ENCODE measurements around the gene SLC29A3. TPM values are rescaled to one million over a fixed set of nuclear protein-coding genes. Genes with fewer than 3 reads are reported as not detected.

The SLC29A3 gene
- total RNA-seq, 1 experiment from 2014 or later = 4.4 TPM

- Histone ChIP-seq H3K4me3 (ENCODE audit: low read length) (no peak overlapping the region), H3K36me3 (ENCODE audit: low read depth, low read length) (no peaks in the 10 kb centered on the region), H3F3A (ENCODE audit: low read length, unreplicated experiment) (no peaks in the 10 kb centered on the region), H3K27me3 (ENCODE audit: low read length) (no peaks in the 10 kb centered on the region), H3K4me1 (ENCODE audit: insufficient read depth, low read length) (no peaks in the 10 kb centered on the region), H3K9me2 (replicated peaks; ENCODE audit: low read length) (no peaks in the 10 kb centered on the region), H3K4me2 (ENCODE audit: low read length) (no peak overlapping the region), H3K27ac (ENCODE audit: low read length) (no peak overlapping the region), H3K79me2 (ENCODE audit: low read length) (no peaks in the 10 kb centered on the region), H3K9me3 (ENCODE audit: low read length) (no peaks in the 10 kb centered on the region), H3K9ac (ENCODE audit: low read length) (no peak overlapping the region), H2AFZ (ENCODE audit: low read length) (no peak overlapping the region), H4K20me1 (ENCODE audit: low read length) (no peaks in the 10 kb centered on the region)
- CTCF ChIA-PET = no interaction called here
- ATAC-seq (no peak), DNase-seq (no peak)
- intact Hi-C loops (cut with micrococcal nuclease) = loop anchor here (5.0 kb wide), 1 partner anchor 356 kb away; no protein-coding TSS in a partner anchor
- TF ChIP-seq CTCF (conservative IDR thresholded peaks at IDR 0.05; ENCODE audit: low read depth, low read length) = no peak
- no peak for TF ChIP-seq EZH2 (IDR thresholded peaks at IDR 0.05; ENCODE audit: low read length, unreplicated experiment)
- no peak for TF ChIP-seq EZH2phosphoT487 (IDR thresholded peaks at IDR 0.05; ENCODE audit: borderline replicate concordance, low read length)
- POLR2A ChIA-PET (ENCODE audit: unreplicated experiment) = no interaction called here
- no TSS peak for BruUV-seq (replicated peaks)
These were observed 41.0 kb upstream of the SLC29A3 start for GRCh38 chr10:71277914-71278665.

- no peaks in the 10 kb centered on the region for H3K9me3 ChIP-seq (ENCODE audit: low read length)
- H3K27ac ChIP-seq (ENCODE audit: low read length) = no peak overlapping the region
- no peak for DNase-seq
- H3F3A ChIP-seq (ENCODE audit: low read length, unreplicated experiment) = no peaks in the 10 kb centered on the region
- H3K9me2 ChIP-seq (replicated peaks; ENCODE audit: low read length) = no peaks in the 10 kb centered on the region
- ChIA-PET POLR2A (ENCODE audit: unreplicated experiment) (no interaction called here), CTCF (no interaction called here)
- intact Hi-C loops (cut with micrococcal nuclease) = loop anchor here (5.0 kb wide), 1 partner anchor 357 kb away; no protein-coding TSS in a partner anchor
- H4K20me1 ChIP-seq (ENCODE audit: low read length) = no peaks in the 10 kb centered on the region
- H3K27me3 ChIP-seq (ENCODE audit: low read length) = no peaks in the 10 kb centered on the region
- H2AFZ ChIP-seq (ENCODE audit: low read length) = no peak overlapping the region
- no peaks in the 10 kb centered on the region for H3K36me3 ChIP-seq (ENCODE audit: low read depth, low read length)
- no peaks in the 10 kb centered on the region for H3K79me2 ChIP-seq (ENCODE audit: low read length)
- no peak overlapping the region for H3K4me3 ChIP-seq (ENCODE audit: low read length)
- no peak overlapping the region for H3K4me2 ChIP-seq (ENCODE audit: low read length)
- no TSS peak for BruUV-seq (replicated peaks)
- H3K4me1 ChIP-seq (ENCODE audit: insufficient read depth, low read length) = no peaks in the 10 kb centered on the region
- TF ChIP-seq EZH2phosphoT487 (IDR thresholded peaks at IDR 0.05; ENCODE audit: borderline replicate concordance, low read length) = no peak
- no peak for TF ChIP-seq EZH2 (IDR thresholded peaks at IDR 0.05; ENCODE audit: low read length, unreplicated experiment)
- no peak for TF ChIP-seq CTCF (conservative IDR thresholded peaks at IDR 0.05; ENCODE audit: low read depth, low read length)
- H3K9ac ChIP-seq (ENCODE audit: low read length) = no peak overlapping the region
- ATAC-seq = no peak
These were observed 40.1 kb upstream of the SLC29A3 start for GRCh38 chr10:71278691-71279588.
